Measurements from ENCODE around the gene FAM219A.

Gene FAM219A

GRCh38 chr9:34386656-34387055, 71.7 kb downstream of the FAM219A start:
- no peak overlapping the region for H3K9ac ChIP-seq (ENCODE audit: low read length)
- H3K27me3 ChIP-seq (ENCODE audit: control insufficient read depth, insufficient read depth, low read length) = no peaks in the 10 kb centered on the region
- H3K4me3 ChIP-seq (ENCODE audit: low read length) = no peak overlapping the region
- H3K36me3 ChIP-seq (ENCODE audit: control insufficient read depth, insufficient read depth, low read length) = no peaks in the 10 kb centered on the region
- H3K4me1 ChIP-seq (ENCODE audit: control insufficient read depth, insufficient read depth, low read length) = peaks cover under 1% of the 10 kb centered on the region
- H3K9me3 ChIP-seq (ENCODE audit: control insufficient read depth, low read length) = no peaks in the 10 kb centered on the region

- H3K4me1 ChIP-seq (ENCODE audit: control insufficient read depth, insufficient read depth, low read length) = peaks cover 8% of the 10 kb centered on the region
- no peak overlapping the region for H3K4me3 ChIP-seq (ENCODE audit: low read length)
- no peaks in the 10 kb centered on the region for H3K9me3 ChIP-seq (ENCODE audit: control insufficient read depth, low read length)
- H3K9ac ChIP-seq (ENCODE audit: low read length) = no peak overlapping the region
- H3K36me3 ChIP-seq (ENCODE audit: control insufficient read depth, insufficient read depth, low read length) = no peaks in the 10 kb centered on the region
- H3K27me3 ChIP-seq (ENCODE audit: control insufficient read depth, insufficient read depth, low read length) = no peaks in the 10 kb centered on the region
Observed at GRCh38 chr9:34385561-34386230, 72.7 kb downstream of the FAM219A start.

DNA sequence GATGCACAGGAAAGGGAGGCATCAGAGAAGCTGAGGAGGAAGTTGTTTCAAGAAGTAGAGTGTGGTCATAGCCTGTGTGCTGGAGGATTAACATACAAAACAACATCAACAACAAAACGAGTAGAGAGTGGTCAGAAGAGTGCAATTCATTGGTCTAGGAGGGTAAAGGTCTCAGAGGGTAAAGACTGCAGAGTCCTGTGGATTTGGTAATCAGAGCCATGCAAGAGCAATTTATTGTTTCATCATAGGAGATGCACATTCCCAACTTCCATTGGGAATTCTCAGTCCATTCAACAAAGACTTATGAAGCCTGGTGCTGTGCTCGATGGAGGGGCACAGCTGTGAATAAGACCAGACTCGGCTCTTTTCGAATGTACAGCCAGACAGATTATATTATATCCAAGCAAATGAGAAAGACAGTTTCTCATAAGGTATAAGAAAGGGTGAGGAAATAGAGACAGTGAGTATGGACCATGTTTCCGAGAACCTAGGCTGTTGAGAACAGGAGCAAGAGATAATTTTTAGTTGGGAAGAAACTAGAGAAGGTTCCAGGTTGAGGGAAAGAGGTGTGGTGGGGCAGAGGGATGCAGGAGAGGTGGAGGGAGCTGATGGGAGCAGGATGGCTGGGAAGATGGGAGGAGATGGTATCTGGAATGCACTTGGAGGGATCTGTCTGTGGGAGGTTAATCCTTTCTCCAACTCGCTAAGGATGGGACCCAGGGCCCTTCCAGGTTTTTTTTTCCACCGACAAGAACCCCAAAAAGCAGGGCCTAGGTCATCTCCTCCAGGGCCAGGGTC, 73.8 kb downstream of the FAM219A start:
- no peaks in the 10 kb centered on the region for H3K27me3 ChIP-seq (ENCODE audit: control insufficient read depth, insufficient read depth, low read length)
- no peaks in the 10 kb centered on the region for H3K9me3 ChIP-seq (ENCODE audit: control insufficient read depth, low read length)
- H3K4me1 ChIP-seq (ENCODE audit: control insufficient read depth, insufficient read depth, low read length) = peaks cover 18% of the 10 kb centered on the region
- no peaks in the 10 kb centered on the region for H3K36me3 ChIP-seq (ENCODE audit: control insufficient read depth, insufficient read depth, low read length)
- no peak overlapping the region for H3K4me3 ChIP-seq (ENCODE audit: low read length)
- no peak overlapping the region for H3K9ac ChIP-seq (ENCODE audit: low read length)

GRCh38 chr9:34383904-34384303, 74.5 kb downstream of the FAM219A start:
- H3K36me3 ChIP-seq (ENCODE audit: control insufficient read depth, insufficient read depth, low read length) = no peaks in the 10 kb centered on the region
- H3K4me3 ChIP-seq (ENCODE audit: low read length) = no peak overlapping the region
- H3K27me3 ChIP-seq (ENCODE audit: control insufficient read depth, insufficient read depth, low read length) = no peaks in the 10 kb centered on the region
- no peak overlapping the region for H3K9ac ChIP-seq (ENCODE audit: low read length)
- peaks cover 25% of the 10 kb centered on the region for H3K4me1 ChIP-seq (ENCODE audit: control insufficient read depth, insufficient read depth, low read length)
- H3K9me3 ChIP-seq (ENCODE audit: control insufficient read depth, low read length) = no peaks in the 10 kb centered on the region

DNA sequence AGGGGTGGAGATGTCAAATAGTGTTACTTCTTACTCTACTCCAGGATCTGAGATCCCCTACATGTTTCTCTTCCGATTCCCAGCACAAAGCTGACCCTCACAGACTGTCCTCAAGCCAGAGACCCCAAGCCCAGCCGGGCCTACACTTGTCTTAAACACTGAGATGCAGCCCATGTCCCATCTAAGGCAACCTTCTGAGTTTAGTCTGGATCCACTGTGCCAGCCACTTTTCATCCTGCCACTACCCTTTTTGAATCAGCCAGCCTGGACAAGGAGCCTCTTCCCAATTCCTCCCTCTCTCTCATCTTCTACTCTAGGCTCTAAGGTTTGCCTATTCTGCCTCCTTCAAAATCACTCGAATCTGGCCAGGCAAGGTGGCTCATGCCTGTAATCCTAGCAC, 75.5 kb downstream of the FAM219A start:
- no peaks in the 10 kb centered on the region for H3K27me3 ChIP-seq (ENCODE audit: control insufficient read depth, insufficient read depth, low read length)
- no peak overlapping the region for H3K4me3 ChIP-seq (ENCODE audit: low read length)
- peaks cover 25% of the 10 kb centered on the region for H3K4me1 ChIP-seq (ENCODE audit: control insufficient read depth, insufficient read depth, low read length)
- no peaks in the 10 kb centered on the region for H3K36me3 ChIP-seq (ENCODE audit: control insufficient read depth, insufficient read depth, low read length)
- H3K9ac ChIP-seq (ENCODE audit: low read length) = no peak overlapping the region
- no peaks in the 10 kb centered on the region for H3K9me3 ChIP-seq (ENCODE audit: control insufficient read depth, low read length)

DNA sequence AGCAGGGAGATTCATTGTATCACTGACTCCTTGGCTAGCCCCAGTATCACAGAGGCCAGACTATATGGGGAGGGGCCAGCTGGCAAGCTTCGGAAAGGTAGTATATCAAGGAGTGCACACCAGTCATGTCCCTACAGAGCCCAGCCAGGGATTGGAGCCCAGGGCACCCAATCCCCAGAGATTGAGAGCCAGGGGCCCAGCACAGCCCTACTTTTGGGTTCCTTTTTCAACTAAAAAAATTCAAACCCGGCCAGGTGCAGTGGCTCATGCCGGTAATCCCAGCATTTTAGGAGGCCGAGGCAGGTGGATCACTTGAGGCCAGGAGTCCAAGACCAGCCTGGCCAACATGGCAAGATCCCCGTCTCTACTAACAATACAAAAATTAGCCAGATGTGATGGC, 76.3 kb downstream of the FAM219A start:
- Histone ChIP-seq H3K27me3 (ENCODE audit: control insufficient read depth, insufficient read depth, low read length) (no peaks in the 10 kb centered on the region), H3K36me3 (ENCODE audit: control insufficient read depth, insufficient read depth, low read length) (no peaks in the 10 kb centered on the region), H3K4me1 (ENCODE audit: control insufficient read depth, insufficient read depth, low read length) (peaks cover 25% of the 10 kb centered on the region), H3K4me3 (ENCODE audit: low read length) (no peak overlapping the region), H3K9me3 (ENCODE audit: control insufficient read depth, low read length) (no peaks in the 10 kb centered on the region), H3K9ac (ENCODE audit: low read length) (no peak overlapping the region)

GRCh38 chr9:34381323-34381722, 77.0 kb downstream of the FAM219A start:
- Histone ChIP-seq H3K36me3 (ENCODE audit: control insufficient read depth, insufficient read depth, low read length) (no peaks in the 10 kb centered on the region), H3K9me3 (ENCODE audit: control insufficient read depth, low read length) (no peaks in the 10 kb centered on the region), H3K4me3 (ENCODE audit: low read length) (peak overlapping the region; percentile 82), H3K9ac (ENCODE audit: low read length) (peak overlapping the region; percentile 63), H3K27me3 (ENCODE audit: control insufficient read depth, insufficient read depth, low read length) (no peaks in the 10 kb centered on the region), H3K4me1 (ENCODE audit: control insufficient read depth, insufficient read depth, low read length) (peaks cover 26% of the 10 kb centered on the region)

DNA sequence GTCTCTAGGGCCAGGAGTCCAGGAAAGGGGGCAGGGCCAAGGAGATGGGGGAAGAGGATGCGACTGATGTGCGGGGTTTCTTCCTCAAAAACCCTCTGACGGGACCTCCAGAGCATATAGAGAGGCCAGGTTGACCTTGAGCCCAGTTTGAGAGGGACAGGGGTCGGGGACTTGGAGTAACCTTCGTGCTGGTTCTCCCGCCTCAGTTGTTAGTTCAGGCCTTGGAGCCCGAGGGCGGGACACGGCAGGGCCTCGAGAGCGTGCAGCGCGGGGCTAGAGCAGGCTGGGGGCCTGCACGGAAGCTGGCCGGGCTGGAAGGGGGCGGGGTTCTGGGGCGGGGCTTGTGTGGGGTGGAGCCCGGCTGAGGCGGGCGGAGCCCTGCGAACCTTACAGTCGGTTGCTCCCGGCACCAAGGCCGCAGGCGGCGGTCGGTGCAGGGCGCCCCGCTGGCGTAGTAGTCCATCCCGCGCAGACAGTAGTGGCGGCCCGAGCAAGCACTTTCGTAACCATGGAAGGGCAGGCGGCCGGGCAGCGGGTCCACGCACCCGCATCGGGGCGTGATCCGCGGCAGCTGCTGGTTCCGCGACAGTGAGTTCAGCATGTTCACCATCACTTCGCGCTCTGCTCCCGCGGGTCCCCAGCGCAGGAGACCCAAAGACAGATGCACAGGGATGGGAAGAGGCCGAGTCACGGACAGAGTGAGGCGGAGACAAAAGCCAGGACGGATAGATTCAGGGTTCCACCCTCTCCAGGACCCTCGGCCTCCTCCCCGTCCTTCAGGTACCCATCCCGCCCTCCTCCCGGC, 77.7 kb downstream of the FAM219A start:
- Histone ChIP-seq H3K27me3 (ENCODE audit: control insufficient read depth, insufficient read depth, low read length) (no peaks in the 10 kb centered on the region), H3K9me3 (ENCODE audit: control insufficient read depth, low read length) (no peaks in the 10 kb centered on the region), H3K36me3 (ENCODE audit: control insufficient read depth, insufficient read depth, low read length) (no peaks in the 10 kb centered on the region), H3K4me1 (ENCODE audit: control insufficient read depth, insufficient read depth, low read length) (peaks cover 32% of the 10 kb centered on the region), H3K9ac (ENCODE audit: low read length) (peak overlapping the region; percentile 63), H3K4me3 (ENCODE audit: low read length) (peak overlapping the region; percentile 82)

- H3K9me3 ChIP-seq (ENCODE audit: control insufficient read depth, low read length) = no peaks in the 10 kb centered on the region
- peaks cover 38% of the 10 kb centered on the region for H3K4me1 ChIP-seq (ENCODE audit: control insufficient read depth, insufficient read depth, low read length)
- no peak overlapping the region for H3K4me3 ChIP-seq (ENCODE audit: low read length)
- no peaks in the 10 kb centered on the region for H3K27me3 ChIP-seq (ENCODE audit: control insufficient read depth, insufficient read depth, low read length)
- H3K36me3 ChIP-seq (ENCODE audit: control insufficient read depth, insufficient read depth, low read length) = no peaks in the 10 kb centered on the region
- H3K9ac ChIP-seq (ENCODE audit: low read length) = peak overlapping the region; percentile 31
Observed at GRCh38 chr9:34380034-34380510, 78.3 kb downstream of the FAM219A start.

DNA sequence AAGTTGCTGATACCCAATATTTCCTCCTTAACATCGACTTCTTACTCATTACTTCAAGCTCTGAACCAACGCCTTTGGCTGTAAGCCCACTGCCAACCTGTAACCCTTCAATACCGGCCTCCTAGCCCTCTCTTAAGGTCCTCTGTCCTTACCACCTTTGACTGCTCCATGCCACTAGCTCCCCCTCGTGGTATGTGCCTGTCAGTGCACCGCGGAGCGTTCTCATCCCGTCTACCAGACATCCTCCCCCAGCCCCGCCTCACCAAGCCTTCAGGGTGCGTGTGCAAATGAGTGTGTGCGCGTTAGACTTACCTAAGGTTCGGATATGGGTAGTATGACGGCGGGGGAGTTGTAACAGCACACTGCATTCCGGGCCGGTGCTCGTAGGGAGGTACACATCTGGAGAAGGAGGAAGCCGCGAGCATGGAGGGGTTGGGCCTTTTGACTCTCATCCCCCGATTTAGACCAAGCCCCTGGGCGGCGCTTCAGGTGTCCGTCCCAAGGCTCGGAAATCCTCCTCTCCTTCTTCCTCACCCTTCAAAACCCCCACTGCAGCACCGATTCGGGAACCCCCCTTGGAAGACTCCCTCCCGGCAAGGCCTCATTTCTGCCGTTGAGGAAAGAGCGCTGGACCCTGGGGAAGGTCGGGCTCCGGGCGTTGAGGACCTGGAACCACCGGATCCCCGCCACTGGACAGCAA, 78.9 kb downstream of the FAM219A start:
- no peaks in the 10 kb centered on the region for H3K9me3 ChIP-seq (ENCODE audit: control insufficient read depth, low read length)
- H3K27me3 ChIP-seq (ENCODE audit: control insufficient read depth, insufficient read depth, low read length) = no peaks in the 10 kb centered on the region
- peak overlapping the region; percentile 3 for H3K4me3 ChIP-seq (ENCODE audit: low read length)
- H3K4me1 ChIP-seq (ENCODE audit: control insufficient read depth, insufficient read depth, low read length) = peaks cover 44% of the 10 kb centered on the region
- no peak overlapping the region for H3K9ac ChIP-seq (ENCODE audit: low read length)
- H3K36me3 ChIP-seq (ENCODE audit: control insufficient read depth, insufficient read depth, low read length) = no peaks in the 10 kb centered on the region

- Histone ChIP-seq H3K27me3 (ENCODE audit: control insufficient read depth, insufficient read depth, low read length) (no peaks in the 10 kb centered on the region), H3K4me1 (ENCODE audit: control insufficient read depth, insufficient read depth, low read length) (peaks cover 51% of the 10 kb centered on the region), H3K9me3 (ENCODE audit: control insufficient read depth, low read length) (no peaks in the 10 kb centered on the region), H3K9ac (ENCODE audit: low read length) (no peak overlapping the region), H3K4me3 (ENCODE audit: low read length) (no peak overlapping the region), H3K36me3 (ENCODE audit: control insufficient read depth, insufficient read depth, low read length) (no peaks in the 10 kb centered on the region)
Observed at GRCh38 chr9:34378376-34379060, 79.9 kb downstream of the FAM219A start.
